Measurements from ENCODE around the gene MTG2.

Gene MTG2

GRCh38 chr20:62216636-62217566 lies 34.1 kb downstream of the MTG2 start:
- in situ Hi-C loops (cut with HindIII; ENCODE audit: low sequenced_read_pairs): no loop called here

GRCh38 chr20:62217913-62218773 lies 35.3 kb downstream of the MTG2 start:
- in situ Hi-C loops (cut with HindIII; ENCODE audit: low sequenced_read_pairs): no loop called here

GRCh38 chr20:62219101-62219991 lies 36.5 kb downstream of the MTG2 start:
- in situ Hi-C loops (cut with HindIII; ENCODE audit: low sequenced_read_pairs): no loop called here

GRCh38 chr20:62219992-62220665 lies 37.3 kb downstream of the MTG2 start, which contains the start of gene HRH3:
HRH3 (minus strand) TSS chr20:62220278; CDS start chr20:62219970, 308 bp downstream.
- in situ Hi-C loops (cut with HindIII; ENCODE audit: low sequenced_read_pairs): no loop called here

- in situ Hi-C loops (cut with HindIII; ENCODE audit: low sequenced_read_pairs): no loop called here
Observed at GRCh38 chr20:62220666-62221568, 38.1 kb downstream of the MTG2 start.

- in situ Hi-C loops (cut with HindIII; ENCODE audit: low sequenced_read_pairs): no loop called here
Observed at GRCh38 chr20:62222266-62222850, 39.5 kb downstream of the MTG2 start.

GRCh38 chr20:62222972-62223371 lies 40.1 kb downstream of the MTG2 start:
- in situ Hi-C loops (cut with HindIII; ENCODE audit: low sequenced_read_pairs): no loop called here

GRCh38 chr20:62223571-62223970 lies 40.7 kb downstream of the MTG2 start:
- in situ Hi-C loops (cut with HindIII; ENCODE audit: low sequenced_read_pairs): no loop called here

GRCh38 chr20:62224113-62224855 lies 41.5 kb downstream of the MTG2 start:
- in situ Hi-C loops (cut with HindIII; ENCODE audit: low sequenced_read_pairs): no loop called here

GRCh38 chr20:62225026-62225425 lies 42.2 kb downstream of the MTG2 start:
- in situ Hi-C loops (cut with HindIII; ENCODE audit: low sequenced_read_pairs): no loop called here

- in situ Hi-C loops (cut with HindIII; ENCODE audit: low sequenced_read_pairs): no loop called here
Observed at GRCh38 chr20:62225820-62226635, 43.2 kb downstream of the MTG2 start.

- in situ Hi-C loops (cut with HindIII; ENCODE audit: low sequenced_read_pairs): no loop called here
Observed at GRCh38 chr20:62226707-62227590, 44.1 kb downstream of the MTG2 start.

- in situ Hi-C loops (cut with HindIII; ENCODE audit: low sequenced_read_pairs): no loop called here
Observed at GRCh38 chr20:62227591-62227976, 44.8 kb downstream of the MTG2 start.

- in situ Hi-C loops (cut with HindIII; ENCODE audit: low sequenced_read_pairs): no loop called here
Observed at GRCh38 chr20:62227977-62228958, 45.4 kb downstream of the MTG2 start.

- in situ Hi-C loops (cut with HindIII; ENCODE audit: low sequenced_read_pairs): no loop called here
Observed at GRCh38 chr20:62228982-62229545, 46.2 kb downstream of the MTG2 start.

All from endothelial cell of hepatic sinusoid (primary cell).